ENCODE results near the gene SPPL2B.

DNA sequence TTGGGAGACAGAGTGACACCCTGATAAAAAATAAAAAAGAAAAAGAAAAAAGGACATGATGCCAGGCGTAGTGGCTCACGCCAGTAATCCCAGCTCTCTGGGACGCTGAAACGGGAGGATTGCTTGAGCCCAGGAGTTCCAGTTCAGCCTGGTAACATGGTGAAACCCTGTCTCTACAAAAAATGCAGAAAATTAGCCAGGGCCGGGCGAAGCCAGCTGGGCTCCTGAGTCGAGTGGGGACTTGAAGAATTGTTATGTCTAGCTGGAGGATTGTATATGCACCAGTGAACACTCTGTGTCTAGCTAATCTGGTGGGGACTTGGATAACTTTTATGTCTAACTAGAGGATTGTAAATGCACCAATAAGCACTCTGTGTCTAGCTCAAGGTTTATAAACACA, 63.9 kb downstream of the SPPL2B start:
- TF ChIP-seq, protein P1, sequence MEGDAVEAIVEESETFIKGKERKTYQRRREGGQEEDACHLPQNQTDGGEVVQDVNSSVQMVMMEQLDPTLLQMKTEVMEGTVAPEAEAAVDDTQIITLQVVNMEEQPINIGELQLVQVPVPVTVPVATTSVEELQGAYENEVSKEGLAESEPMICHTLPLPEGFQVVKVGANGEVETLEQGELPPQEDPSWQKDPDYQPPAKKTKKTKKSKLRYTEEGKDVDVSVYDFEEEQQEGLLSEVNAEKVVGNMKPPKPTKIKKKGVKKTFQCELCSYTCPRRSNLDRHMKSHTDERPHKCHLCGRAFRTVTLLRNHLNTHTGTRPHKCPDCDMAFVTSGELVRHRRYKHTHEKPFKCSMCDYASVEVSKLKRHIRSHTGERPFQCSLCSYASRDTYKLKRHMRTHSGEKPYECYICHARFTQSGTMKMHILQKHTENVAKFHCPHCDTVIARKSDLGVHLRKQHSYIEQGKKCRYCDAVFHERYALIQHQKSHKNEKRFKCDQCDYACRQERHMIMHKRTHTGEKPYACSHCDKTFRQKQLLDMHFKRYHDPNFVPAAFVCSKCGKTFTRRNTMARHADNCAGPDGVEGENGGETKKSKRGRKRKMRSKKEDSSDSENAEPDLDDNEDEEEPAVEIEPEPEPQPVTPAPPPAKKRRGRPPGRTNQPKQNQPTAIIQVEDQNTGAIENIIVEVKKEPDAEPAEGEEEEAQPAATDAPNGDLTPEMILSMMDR (IDR thresholded peaks at IDR 0.05; ENCODE audit: low read length), result no peak
- no peak for TF ChIP-seq EZH2 (optimal IDR thresholded peaks at IDR 0.05; ENCODE audit: low read depth, low read length)

All from MM.1S (cell line).